HG03025 (cell line): ENCODE results near the gene DRC3.
"Not testable (repeated sequence)": the region's sequence is repeated elsewhere in the genome, so short reads cannot be mapped to it uniquely, and the experiment has no call there.

Source experiments
- ATAC-seq: cut with Tn5 transposase; IDR thresholded peaks from one replicate; pipeline ENCODE4 v1.9.1; 2021; ENCODE audit warnings: mild to moderate bottlenecking, moderate library complexity; ENCODE audit not compliant: unreplicated experiment, low FRiP score

DRC3 gene

DNA sequence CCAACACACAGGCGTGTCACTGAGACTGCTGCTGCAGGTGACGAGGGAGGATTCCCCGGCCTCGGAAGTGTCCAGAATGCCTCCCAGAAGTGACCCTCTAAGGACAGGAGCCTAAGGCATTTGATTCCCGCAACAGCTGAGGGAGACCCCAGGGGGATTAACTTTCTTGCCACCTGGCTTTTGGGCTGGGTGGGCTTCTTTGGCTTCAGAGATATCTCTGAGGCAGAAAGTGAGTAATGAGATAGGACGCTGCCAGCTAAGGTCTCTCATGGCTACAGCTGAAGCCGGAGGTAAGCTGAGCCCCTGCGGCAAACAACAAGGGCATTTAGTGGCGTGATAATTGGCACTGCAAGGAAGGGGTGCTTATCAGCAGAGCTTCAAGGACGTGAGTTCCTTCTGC, 17.0 kb downstream of the DRC3 start:
- ATAC-seq, result no peak

DNA sequence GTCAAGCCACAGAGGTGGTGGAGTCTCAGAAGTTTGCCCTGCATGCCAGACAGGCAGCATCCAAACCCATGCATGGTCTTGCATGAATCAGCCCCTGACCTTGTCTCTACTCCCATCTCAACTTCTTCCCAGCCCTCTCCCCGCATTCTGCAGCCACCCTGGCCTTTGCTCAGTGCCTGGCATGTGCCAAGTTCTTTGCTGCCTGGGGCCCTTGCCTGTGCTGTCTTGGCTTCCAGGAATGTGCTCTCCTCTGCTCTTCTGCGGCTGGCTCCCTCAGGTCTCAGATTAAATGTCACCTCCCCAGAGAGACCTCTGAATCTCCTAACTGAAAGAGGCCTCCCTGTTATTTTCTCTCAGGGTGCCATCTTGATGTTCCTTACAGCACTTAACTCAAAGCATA, 17.6 kb downstream of the DRC3 start:
- no peak for ATAC-seq

DNA sequence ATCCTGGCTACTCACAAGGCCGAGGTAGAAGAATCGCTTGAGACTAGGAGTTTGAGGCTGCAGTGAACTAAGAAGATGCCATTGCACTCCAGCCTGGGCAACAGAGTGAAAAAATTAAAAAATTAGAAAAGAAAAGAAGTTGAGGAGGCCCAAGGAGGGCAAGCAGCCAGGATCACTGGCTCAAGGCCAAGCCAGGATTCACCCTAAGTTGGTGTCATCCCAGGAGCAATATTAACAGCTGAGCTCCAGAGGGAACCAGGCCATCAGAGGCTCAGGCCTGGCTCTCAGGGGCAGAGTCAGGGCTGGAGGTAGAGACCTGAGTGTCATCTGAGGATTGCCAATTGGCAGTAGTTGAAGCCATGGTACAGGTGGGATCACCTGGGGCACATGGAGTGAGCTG, 20.7 kb downstream of the DRC3 start:
- no peak for ATAC-seq

DNA sequence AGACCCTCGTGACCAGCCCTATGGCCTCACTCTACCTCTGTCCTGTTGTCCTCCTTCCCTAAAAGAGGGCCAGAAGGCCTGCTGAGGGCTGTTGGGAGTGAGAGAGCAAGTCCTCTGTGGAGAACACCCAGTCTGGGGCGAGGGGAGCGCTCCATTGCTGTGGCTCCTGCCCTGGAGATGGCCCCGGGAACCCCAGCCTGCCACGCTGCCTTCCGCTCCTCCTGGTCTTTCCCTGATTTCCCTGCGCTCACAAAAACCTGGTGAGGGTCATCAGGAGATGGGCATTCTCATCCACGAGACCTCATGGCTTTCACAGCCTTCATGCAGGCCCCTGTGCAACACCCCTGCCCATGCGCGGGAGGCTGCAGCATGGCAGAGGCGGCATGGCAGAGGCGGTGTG, 21.2 kb downstream of the DRC3 start:
- no peak for ATAC-seq

DNA sequence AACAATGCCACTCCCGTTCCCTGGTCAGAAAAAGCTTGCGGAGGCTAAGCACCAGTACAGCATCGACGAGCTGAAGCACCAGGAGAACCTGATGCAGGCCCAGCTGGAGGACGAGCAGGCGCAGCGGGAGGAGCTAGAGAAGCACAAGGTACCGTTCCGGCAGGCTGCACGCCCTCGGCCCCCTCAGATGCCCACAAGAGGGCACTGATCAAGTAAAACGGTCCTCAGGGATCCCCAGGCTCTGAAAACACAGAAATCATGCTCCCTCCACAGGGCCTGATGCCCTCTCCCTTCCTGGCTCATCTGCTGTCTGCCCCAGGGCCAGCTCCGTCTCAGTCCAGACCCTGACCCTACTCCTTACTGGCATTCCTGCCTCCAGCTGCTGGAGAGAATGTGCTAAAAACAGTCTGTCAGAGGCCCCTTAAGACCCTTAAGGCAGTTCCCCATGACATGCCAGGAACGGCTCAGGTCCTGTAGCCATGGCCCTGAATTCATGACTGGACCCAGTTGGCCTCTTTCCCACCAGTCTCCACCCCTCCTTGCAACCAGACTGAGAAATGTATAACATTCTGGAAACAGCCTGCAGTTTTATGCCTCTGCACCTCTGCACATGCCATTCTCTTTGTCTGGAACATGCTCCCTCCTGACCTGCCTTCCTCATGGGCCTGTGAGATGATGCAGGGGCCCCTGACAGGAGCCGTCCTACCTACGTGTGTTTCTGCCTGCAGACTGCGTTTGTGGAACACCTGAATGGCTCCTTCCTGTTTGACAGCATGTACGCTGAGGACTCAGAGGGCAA, 21.8 kb downstream of the DRC3 start:
- ATAC-seq, result no peak

DNA sequence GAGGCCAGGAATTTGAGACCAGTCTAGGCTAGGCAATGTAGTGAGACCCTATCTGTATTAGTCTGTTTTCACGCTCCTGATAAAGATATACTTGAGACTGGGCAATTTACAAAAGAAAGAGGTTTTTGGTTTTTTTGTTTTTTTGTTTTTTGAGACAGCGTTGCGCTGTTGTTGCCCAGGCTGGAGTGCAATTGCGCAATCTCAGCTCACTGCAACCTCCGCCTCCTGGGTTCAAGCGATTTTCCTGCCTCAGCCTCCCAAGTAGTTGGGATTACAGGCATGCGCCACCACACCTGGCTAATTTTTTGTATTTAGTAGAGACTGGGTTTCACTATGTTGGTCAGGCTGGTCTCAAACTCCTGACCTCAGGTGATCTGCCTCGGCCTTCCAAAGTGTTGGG, 23.2 kb downstream of the DRC3 start:
- ATAC-seq, result not testable (repeated sequence)

DNA sequence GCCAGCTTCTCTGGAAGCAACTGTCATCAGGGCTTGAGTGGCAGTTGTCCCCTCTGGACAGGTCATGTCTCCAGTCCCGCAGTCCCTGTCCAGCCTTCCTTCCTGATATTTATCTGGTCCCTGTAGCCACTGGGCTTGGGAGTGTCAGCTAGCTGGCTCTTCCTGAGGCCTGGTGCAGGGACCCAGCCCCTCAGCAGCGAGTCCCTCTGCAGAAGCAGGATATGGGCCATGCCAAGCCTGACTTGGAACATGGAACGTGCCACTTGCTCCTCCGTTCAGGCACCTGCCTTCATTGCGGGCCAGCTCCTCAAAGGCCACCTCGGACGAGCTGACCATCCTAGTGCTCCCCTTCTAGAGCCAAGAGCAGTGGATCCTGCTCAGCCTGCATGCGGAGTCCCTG, 26.3 kb downstream of the DRC3 start:
- ATAC-seq, result no peak

DNA sequence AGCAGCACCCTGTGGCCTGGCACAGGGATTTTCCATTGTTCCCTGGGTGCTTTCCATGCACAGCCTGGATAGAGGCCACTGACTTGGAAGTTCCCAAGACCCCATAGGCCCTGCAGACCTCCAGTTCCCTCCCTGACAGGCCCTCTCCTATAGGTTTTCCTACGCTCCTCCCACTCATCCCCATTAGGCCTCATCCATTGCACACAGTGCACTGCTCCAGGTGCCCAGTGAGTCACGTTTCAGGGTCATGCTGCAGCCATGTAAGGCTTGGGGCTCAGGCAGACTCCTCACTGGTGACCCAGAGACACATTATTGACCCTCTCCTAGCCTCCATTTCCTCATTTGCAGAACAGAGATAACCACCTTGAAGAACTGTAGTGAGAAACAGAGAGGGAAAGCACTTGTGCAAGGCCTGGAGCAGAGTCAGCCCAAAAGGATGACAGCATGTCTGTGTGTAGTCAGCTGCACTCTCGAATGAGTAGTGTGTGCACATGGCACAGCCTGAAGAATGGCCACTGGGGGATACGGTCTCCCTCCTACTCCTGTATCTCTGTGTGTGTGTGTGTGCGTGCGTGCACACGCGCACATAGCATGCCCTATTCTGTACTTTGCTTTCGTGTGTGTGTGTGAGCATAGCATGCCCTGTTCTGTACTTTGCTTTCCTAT, 26.8 kb downstream of the DRC3 start:
- no peak for ATAC-seq

DNA sequence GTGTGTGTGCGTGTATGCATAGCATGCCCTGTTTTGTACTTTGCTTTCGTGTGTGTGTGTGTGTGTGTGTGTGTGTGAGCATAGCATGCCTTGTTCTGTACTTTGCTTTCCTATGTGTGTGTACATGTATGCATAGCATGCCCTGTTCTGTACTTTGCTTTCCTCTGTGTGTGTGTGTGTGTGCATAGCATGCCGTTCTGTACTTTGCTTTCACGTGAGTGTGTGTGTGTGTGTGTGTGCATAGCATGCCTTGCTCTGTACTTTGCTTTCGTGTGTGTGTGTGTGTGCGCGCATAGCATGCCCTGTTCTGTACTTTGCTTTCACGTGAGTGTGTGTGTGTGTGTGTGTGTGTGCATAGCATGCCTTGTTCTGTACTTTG, 27.4 kb downstream of the DRC3 start:
- no peak for ATAC-seq

DNA sequence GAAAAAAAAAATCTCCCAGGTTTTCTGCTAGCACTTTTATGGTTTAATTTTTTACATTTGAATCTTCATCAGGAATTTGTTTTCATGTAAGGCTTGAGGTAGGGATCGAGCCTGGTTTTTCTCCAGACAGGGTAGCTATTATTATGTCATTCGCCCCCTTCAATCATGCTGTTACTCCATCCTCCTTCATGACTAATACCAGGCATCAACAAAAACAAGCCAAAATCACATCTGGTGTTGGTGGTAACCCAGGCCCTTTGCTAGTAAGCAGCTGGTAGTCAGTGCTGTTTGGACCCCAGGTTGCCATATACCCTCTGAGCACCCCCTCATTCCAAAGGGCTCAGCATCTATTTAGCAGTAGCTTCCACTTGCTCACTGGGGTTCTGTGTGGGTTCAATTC, 29.5 kb downstream of the DRC3 start:
- no peak for ATAC-seq

DNA sequence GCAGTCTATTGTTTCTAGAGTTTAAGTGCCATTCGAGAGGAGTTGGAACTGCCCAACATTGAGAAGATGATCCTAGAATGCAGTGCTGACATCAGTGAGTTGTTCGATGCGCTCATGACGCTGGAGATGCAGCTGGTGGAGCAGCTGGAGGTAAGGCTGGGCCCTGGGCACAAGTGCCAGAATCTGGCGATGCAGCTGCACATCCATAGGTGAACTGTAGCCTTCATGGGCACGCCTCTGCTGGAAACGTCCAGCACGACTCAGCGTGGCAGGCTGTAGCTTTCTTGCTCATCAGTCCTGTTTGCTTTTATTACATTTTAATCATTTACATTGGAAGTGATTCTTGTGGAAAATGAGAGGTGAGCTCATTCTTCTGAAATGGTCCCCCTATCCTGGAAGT, 31.7 kb downstream of the DRC3 start:
- ATAC-seq, result no peak

DNA sequence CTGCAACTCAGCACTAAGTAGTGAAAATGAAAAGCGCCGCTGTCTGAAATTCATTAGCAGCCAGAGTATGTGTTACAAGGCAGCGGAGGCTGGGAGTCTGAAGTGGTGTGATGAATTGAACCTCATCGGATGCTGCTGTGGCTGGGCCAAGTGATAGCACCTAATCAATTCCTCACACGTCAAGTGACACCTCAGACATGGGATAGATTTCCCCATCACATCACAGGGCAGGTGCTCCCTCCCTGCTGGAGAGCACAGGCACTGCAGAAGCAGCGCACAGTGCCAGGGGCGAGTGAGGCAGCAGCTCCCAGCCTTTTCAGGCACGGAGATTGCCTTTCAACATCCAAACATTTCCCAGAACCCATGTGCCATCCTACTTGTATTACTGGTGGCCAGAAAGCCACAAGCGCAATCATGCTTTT, 32.2 kb downstream of the DRC3 start:
- no peak for ATAC-seq

DNA sequence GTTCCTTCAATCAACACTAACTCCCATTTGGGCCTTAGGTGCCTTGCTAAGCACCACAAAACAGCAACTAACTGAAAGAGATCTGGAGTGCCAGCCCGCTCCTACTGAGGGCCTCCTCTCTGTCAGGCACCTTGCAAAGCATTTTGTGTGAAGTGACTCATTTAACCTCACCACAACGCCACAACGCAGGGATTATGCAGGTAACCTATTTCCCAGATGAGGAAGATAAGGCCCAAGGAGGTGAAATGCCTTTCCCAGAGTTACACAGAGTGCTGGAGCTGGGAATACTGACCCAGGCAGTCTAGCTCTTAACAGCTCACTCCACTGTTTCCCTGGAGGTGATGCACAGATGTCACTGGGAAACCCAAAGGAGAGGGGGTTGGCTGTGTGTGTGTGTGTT, 32.8 kb downstream of the DRC3 start:
- no peak for ATAC-seq

DNA sequence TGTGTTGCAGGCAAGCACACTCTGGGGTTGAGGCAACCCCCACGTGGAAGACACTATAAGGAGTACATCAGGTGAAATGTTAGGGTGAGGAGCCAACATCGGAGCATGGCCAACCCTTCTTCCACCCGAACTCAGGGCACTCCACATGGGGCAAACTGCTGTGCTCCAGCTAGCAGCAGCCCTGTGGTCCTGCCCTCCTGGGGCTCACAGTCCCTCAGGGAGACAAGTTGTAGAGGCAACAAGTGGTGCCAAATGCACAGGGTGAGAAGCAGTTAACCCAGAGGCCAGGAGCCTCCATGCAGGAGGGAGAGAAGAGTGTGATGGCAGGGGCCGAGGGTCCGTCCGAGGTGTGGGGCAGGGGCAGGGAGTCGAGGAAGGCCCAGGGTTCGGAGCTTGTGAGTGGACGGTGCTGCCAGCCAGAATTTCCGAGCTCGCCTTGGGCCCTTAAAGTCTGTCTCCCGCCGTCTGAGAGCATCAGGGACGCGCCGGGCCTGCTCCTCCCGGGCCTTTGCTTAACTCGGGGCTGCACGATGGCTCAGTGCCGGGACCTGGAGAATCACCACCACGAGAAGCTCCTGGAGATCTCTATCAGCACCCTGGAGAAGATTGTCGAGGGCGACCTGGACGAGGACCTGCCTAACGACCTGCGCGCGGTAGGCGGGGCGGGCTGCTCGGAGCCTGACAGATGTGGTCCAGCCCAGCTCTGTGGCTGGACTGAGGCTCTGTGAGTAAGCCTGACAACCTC, 34.0 kb downstream of the DRC3 start:
- no peak for ATAC-seq

DNA sequence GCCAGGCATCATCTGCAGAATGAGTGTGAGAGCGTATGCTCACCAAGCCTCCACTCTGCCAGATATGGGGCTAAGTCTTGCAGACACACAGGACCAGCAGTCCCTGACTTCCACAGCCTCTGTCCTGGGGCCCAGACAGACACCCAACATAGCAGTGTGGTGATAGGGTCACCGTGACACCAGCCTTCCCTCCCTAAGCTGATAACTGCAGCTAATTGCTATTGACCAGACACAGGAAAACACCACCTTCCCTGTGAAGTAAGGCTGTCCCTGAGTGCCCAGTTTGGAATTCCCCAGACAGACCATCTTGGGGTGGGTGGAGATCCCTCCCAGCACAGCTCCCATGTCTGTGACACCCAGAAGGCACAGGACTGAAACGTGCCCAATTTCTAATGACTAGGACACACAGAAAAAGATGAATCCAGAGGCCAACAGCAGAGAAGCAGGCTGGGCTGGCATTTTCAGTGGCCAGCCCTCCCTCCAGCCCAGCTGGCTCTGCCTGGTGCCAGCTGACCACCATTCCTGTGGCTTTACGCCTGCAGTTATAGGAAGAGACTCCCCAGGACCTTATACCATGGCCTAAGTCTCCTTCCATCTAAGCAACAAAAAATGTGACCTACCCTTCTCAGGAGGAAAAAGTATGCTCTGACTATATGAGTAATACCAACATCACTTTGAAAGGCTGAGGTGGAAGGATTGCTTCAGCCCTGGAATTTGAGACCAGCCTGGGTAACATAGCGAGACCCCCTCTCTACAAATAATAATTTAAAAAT, 36.0 kb downstream of the DRC3 start:
- no peak for ATAC-seq

DNA sequence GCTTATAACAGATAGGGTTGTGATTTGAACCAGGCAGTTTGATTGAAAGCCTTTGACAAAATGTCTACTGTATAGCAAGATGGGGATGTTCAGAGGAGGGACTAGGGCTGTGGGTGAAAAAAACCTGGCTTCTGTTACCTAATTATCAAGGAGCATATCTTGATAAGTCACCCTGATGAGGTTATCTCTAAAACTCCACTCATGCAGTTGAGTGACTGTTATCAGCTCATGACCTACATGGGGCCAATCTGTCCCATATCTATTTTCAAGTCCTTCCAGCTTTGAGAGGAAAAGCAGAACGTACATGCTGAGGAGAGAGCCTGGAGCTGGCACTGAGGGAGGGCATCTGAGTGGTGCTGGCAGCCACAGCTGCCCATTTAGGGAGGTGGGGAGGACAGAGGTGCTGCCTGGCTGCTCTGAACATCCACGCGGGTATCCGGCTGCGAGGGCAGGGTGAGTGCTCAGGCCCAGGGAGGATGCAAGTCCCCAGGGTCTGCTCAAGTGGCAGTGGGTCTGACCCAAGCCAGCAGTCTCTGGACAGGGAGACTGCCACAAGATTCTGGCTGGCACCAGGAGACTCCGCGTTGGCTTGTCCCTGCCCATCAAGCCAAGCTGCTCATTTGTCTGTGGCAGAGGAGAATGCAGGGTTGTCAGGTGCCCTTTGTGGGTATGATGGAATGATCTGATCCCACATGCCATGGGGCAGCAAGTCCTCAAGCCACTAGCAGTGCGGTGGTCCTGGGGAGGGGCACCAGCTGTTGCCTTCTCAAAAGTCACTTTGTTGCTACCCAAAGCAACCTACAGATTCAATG, 37.2 kb downstream of the DRC3 start:
- no peak for ATAC-seq

DNA sequence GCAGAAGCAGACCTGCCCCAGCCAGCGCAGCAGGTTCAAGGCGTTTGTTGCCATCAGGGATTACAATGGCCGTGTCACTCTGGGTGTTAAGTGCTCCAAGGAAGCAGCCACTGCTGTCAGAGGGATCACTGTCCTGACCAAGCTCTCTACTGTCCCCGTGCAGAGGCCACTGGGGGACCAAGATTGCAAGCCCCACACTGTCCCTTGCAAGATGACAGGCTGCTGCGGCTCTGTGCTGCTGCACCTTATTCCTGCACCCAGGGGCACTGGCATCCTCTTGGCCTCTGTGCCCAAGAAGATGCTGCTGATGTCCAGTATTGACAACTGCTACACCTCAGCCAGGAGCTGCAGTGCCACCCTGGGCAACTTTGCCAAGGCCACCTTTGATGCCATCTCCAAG, 38.6 kb downstream of the DRC3 start:
- no peak for ATAC-seq

DNA sequence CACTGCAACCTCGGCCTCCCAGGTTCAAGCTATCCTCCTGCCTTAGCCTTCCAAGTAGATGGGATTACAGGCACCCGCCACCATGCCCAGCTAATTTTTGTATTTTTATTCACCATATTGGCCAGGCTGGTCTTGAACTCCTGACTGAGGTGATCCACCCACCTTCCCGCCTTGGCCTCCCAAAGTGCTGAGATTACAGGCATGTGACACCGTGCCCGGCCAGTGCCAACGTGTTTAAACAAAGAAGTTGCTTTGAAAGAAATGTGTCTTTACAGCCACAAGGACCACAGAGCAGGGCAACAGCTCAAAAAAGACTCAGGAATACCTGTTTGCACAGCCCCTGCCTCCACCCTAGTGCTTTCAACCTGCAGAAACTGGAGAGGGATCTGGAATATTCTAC, 41.3 kb downstream of the DRC3 start:
- no peak for ATAC-seq

DNA sequence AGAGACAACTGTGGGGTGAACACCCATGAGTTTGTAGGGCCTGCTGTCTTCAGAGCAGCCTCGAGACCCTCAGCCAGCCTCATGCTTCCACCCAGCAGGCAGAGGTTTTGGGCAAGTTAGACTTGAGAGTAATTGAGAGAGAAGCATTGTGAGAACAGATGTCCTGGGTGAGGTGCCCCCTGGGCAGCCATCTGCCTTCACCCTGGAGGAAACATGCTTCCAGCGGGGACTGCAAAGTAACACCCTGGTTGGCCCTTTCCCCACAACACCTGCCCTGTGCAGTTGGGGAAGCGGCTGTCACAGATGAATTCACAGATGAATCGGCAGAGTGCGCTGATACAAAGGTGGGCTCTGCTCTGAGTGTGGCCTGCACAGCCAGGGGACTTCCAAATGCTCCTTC, 42.9 kb downstream of the DRC3 start:
- no peak for ATAC-seq

DNA sequence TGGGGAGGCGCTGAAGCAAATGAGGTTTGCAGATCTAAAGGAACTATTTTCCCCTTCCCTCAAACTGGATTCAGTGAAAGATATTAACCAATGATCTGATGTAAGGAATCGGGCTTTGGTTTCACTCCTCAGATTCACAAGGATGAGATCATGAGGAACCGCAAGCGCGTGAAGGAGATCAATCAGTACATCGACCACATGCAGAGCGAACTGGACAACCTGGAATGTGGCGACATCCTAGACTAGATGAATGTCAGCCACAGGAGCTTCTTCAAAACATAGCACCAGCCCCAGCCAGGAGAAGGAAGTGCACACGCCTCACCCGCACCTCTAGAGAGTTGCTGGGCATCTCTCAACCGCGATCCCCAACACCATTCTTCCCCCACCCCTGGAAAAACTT, 43.8 kb downstream of the DRC3 start:
- no peak for ATAC-seq
